ENCODE results near the gene TMEM114.

DNA sequence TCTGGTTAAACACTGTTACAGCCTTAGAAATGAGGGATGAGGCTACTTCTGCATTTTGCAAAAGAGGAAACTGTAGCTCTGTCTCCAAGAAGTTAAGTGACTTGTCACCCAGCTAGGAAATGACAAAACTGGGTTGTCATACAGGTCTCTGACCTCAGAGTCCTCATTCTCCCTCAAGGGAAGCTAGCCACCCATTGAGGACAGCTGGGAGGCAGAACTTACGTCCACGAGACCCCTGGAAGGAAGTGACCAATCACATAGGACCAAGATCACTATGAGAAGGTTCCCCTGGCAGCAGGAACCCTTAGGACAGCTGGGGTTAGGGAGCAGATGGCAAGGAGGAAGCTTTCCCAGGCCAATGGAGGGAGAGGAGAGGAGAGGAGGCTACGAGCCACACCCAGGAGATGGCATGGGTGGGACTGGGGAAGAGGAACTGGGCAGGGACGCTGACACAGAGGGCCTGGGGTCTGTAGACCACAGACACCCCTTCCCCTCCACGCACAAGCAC, 42.4 kb upstream of the TMEM114 start:
- no peak for TF ChIP-seq POLR2A (IDR thresholded peaks at IDR 0.05)
- TF ChIP-seq, protein P1, sequence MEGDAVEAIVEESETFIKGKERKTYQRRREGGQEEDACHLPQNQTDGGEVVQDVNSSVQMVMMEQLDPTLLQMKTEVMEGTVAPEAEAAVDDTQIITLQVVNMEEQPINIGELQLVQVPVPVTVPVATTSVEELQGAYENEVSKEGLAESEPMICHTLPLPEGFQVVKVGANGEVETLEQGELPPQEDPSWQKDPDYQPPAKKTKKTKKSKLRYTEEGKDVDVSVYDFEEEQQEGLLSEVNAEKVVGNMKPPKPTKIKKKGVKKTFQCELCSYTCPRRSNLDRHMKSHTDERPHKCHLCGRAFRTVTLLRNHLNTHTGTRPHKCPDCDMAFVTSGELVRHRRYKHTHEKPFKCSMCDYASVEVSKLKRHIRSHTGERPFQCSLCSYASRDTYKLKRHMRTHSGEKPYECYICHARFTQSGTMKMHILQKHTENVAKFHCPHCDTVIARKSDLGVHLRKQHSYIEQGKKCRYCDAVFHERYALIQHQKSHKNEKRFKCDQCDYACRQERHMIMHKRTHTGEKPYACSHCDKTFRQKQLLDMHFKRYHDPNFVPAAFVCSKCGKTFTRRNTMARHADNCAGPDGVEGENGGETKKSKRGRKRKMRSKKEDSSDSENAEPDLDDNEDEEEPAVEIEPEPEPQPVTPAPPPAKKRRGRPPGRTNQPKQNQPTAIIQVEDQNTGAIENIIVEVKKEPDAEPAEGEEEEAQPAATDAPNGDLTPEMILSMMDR (IDR thresholded peaks at IDR 0.05) = no peak
